NCI-H526 (cell line): ENCODE measurements around the gene TGFB1.
"Not testable (repeated sequence)": the region's sequence is repeated elsewhere in the genome, so short reads cannot be mapped to it uniquely, and the experiment has no call there.

Experiments used
- DNase-seq, 2 experiments: peaks; one replicate each; lab custom pipeline; 2025; lab: John Stamatoyannopoulos, UW

The TGFB1 gene

DNA sequence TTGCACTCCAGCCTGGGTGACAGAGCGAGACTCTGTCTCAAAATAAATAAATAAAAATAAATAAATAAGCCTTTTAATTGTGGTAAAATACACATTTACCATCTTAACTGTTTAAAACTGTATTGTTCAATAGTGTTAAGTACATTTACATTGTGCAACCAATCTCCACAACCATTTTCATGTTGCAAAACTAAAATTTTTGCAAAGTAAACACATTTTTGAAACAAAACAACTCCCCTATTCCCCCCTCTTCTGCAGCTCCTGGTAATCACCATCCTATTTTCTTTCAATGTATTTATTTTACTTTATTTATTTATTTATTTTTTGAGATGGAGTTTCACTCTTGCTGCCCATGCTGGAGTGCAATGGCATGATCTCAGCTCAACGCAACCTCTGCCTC, 16.0 kb upstream of the TGFB1 start:
- DNase-seq = no peak

DNA sequence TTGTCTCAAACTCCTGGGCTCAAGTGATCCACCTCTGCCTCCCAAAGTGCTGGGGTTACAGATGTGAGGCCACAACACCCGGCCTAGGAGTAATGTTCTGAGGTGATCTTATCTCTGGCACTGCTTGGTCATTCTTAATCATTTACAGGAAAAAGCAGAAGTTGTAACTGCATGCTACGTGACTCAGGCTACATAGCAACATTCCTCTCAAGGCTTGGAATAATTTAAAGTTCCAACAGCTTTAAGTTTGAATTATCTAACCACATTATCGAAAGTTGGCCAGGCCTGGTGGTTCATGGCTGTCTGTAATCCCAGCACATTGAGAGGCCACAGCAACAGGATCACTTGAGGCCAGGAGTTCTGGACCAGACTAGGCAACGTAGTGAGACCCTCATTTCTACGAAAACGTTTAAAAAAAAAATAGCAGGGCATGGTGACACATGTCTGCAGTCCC, 14.2 kb upstream of the TGFB1 start:
- no peak for DNase-seq

DNA sequence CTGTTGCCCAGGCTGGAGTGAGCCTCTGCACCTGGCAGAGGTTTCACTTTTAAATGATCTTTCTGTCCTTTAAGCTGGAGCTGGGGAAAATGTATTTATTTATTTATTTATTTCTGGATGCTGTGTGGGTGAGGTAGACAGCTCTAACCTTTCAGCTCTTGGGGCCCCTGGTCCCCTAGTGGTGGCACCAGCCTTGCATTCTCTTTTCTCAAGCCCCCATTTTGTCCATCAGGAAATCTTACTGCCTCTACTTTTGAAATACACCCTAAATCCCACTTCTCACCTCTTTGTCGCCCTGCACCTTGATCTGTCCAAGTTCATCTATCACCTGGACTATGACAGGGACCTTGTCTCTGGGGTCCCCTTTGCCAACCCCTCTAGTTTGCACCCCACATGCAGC, 12.4 kb upstream of the TGFB1 start:
- no peak for DNase-seq

DNA sequence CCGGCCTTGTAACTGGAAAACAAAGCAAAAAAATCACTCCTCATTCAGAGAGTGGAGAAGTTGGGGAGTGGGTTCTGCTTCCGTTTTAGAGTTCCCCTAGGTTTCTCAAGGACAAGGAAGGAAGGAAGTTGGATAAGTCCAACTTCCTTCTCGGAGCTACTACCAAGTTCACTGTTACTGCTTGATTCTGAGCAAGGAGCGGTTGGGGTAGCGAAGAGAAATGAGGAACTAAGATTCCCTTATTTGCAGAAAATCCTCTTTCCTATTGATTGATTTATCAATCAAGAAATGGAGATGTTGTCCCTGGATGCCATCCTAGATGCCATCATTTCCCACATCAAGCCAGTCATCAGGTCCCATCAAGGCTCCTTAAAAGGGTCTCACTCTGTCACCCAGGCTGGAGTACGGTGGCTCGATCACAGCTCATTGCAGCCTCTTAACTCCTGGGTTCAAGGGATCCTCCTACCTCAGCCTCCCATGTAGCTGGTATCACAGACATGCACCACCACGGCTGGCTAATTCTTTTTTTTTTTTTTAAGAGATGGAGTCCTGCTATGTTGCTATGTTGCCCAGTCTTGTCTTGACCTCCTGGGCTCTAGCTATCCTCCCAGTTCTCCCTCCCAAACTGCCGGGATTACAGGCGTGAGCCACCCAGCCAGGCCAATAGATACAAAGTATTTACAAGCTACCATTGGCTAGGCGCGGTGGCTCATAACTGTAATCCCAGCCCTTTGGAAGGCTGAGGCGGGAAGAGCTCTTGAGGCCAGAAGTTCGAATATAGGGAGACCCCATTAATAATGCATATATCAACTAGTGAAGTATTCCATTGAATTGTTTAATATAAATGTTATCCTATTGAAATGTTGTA, 11.0 kb upstream of the TGFB1 start:
- DNase-seq = no peak

DNA sequence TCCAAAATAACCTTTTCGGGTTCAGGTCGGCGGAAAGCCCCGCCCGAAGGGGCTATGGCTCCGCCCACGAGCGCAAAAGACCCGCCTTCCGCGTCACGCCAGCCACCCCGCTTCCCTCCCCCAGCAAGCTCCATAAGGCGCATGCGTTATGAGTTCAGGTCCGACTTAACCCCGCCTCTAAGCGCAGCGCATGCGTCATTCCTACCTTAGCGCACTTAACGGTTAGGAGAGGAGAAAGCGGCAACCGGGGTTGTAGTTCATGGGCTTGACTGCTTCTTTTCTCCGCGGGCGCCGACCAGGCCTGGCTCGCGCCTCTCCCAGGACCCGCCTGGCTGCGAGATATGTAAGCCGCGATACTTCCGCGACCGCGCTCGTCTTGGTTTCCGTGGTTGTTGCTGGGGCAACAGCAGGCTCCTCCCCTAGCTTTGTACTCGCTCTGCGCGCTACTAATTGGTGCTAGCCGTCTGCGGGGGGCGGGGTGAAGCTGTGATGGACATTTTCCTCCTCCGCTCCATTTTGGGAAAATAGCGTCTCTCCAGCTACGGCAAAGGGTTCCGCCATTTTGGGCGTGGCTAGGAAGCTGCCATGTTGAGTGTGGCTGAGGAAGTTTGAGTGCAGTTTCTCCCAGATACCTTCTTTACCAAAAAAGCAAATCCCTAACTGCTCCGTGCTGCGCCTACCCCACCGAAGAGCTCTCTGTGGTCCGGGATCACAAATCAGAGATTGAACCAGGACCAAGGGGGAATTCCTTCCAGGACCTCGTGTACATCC, 10.2 kb upstream of the TGFB1 start, which contains the start of gene B9D2:
Gene B9D2 (minus strand): TSS at position 397 of the 771 bp plus-strand sequence. CDS start 630 bp downstream, outside the sequence.
- peak; percentile 98 to 99 for DNase-seq

DNA sequence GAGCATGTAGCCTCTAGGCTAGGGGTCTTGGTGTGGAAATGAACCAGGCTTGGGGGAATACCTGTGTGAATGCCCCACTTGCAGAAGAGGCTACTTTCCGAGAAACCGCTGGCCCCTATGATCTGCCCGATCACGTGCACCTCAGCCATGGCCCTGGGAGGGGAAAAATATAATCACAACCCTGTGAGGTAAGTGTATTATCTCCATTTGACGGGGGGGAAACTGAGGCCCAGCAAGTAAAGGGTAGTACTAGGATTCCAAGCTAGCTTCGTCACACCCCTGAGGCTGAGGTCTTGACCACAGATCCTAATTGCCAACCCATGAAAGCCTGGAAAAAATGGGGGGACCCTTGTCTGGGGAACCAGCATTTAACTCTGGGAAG, 9.6 kb upstream of the TGFB1 start:
- no peak for DNase-seq

DNA sequence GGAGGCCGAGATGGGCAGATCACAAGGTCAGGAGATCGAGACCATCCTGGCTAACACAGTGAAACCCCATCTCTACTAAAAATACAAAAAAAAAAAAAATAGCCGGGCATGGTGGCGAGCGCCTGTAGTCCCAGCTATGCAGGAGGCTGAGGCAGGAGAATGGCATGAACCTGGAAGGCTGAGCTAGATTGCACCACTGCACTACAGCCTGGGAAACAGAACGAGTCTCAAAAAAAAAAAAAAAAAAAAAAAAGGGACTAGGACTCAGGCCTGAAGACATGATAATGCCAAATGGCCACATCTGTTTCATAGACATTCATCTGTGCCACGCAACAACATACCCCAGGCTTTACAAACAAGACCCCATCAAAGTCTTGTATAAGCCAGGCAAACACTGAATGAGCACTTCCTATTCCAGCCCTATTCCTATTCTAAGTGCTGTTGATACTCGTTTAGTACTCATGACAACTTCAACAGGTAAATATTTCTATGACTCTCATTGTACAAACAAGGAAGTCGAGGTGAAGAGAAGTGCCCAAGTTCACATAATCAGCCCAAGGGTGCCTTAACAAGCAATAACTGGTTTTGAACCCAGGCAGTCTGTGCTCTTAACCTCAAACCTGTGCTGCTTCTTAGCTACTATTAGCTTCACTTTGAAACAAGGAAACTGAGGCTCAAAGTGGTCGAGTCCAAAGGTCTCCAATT, 8.6 kb upstream of the TGFB1 start:
- DNase-seq = no peak

DNA sequence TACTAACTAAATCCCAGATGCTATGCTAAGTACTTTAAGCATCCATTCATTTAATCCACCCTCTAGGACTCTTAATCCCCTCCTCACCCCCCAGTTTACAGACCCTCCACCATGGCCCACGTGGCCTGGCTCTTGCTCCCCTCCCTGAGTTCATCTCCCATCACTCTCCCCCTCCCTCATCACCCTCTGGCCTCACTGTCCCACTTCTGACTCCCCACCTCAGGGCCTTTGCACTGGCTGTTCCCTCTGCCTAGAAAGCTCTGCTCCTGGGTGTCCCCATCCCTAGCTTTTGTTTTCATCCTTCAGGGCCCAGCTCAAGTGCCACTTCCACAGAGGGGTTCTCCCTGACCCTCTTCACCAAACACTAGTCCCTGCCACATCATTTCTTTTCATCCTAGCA, 6.0 kb upstream of the TGFB1 start:
- DNase-seq = no peak

DNA sequence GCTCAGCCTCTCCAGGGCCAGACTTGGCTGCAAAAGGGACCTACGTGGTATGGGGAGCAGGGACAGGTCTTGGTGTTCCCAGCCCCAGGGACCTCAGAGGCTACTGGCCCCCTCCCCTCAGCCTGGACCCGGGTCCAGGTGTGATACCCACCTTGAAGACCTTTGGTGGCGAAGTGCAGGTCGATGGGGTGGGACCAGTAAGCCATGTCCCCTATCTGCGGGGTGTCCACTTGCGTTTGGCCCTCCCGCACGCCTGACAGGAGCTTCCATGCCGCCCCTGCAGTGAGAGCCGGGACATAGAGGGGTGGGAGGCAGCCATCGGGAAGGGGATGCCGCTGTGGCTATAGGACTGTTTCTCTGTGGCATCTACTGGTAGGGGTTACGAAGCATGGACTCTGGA, 4.0 kb upstream of the TGFB1 start:
- DNase-seq = no peak

DNA sequence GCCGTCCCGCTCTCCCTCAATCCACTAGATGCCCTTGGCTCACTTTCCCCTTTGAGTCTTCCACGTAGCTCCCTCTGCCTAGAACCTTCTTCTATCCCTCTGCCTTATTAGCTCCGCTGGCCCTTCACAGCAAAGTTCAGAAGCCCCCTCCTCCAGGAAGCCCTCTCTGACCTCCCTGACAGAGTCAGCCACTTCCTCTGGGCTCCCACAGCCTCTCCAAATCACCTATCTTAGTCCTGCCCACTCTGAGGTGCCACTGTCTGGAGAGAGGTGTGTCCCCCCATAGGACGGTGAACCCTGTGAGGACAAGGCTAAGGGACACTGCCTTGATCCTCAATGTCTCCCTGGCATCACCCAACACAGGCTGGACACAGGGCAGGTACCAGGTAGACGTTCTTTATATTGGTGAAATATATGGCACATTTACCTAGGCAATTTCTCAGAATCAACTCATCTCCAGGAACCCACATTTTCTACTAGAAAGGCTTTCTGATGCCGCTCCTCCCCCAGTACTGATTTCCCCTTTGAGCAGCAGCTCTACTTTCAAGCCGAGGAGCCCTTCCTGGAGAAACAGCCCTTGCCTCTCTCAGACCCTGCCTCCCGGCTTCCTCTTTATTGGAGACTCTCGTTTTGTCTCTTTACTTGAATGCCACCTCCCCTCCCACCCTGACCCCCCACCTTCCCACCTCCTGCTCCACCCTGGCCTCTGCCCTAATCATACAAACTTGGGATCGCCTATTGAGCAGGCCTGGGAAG, 3.4 kb upstream of the TGFB1 start:
- no peak for DNase-seq

DNA sequence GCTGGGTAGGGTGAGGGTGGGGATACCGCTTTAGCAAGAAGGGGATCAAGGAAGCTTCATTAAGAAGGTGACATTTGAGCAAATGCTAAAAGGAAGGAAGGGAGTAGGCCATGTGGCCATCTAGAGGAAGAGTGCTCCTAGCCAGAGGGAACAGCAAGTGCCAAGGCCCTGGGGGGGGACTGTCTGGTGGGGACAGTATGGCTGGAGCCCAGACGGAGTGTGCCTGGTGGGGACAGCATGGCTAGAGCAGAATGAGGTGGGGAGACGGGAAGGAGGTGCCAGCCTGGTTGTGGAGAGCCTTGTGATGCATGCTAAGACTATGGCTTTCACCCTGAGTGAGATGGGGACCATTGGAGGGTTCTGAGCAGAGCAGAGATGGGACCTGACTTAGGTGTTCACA, 2.1 kb upstream of the TGFB1 start:
- DNase-seq = no peak

DNA sequence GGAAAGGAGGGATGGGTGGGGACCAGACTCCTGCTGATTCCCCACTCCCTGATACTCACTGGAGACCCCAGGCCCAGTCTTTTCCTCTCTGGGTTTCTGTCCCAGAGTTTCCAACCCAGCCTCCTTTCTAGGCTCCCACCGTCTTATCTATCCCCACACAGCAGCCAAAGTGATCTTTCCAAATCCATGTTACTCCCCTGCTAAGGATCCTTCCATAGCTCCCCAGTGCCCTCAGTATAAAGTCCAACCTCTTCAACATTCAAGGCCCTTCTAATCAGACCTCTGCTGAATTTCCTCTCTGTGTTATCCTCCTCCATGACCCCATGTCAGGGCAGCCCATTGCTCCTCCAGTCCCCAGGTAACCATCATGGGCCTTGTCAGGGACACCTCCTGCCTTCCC, 1.3 kb upstream of the TGFB1 start:
- DNase-seq = no peak

DNA sequence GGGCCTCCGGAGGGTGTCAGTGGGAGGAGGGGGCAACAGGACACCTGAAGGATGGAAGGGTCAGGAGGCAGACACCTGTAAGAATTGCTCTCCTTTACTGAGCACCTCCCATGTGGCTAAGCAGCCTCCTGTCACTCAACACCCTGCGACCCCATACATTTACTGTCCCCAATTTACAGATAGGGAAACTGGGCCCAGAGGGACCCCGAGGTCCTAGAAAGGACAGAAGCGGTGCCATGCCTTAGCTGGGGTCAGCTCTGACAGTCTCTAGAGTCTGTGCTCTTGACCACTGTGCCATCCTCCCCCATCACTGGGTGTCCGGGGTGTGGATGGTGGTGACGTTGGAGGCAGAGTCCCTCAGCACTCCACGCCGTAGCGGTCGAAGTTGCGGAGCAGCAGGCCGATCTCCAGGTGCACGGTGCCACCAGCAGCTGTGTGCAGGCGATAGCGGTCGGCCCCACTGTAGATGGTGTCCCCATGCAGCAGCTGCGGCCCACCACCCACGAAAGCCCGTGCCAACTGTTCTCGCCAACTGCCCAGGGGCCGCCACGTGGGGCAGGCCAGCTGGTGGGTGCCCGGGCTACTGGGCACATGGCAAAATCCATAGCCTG, 726 bp upstream of the TGFB1 start:
- no peak for DNase-seq

DNA sequence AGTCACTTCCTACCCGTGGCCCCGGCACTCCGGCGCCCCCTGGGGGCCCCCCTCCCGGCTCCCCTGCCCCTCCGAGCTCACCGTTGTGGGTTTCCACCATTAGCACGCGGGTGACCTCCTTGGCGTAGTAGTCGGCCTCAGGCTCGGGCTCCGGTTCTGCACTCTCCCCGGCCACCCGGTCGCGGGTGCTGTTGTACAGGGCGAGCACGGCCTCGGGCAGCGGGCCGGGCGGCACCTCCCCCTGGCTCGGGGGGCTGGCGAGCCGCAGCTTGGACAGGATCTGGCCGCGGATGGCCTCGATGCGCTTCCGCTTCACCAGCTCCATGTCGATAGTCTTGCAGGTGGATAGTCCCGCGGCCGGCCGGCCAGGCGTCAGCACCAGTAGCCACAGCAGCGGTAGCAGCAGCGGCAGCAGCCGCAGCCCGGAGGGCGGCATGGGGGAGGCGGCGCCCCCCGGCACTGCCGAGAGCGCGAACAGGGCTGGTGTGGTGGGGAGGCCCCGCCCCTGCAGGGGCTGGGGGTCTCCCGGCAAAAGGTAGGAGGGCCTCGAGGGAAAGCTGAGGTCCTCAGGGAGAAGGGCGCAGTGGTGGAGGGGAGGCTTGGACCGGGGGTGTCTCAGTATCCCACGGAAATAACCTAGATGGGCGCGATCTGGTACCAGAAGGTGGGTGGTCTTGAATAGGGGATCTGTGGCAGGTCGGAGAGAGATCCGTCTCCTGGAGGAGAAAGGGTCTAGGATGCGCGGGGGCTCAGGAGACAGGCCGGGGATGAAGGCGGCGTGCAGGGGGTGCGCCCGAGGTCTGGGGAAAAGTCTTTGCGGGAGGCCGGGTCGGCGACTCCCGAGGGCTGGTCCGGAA, 885 bp downstream of the TGFB1 start:
- peak in 1 of 2 experiments; percentile 73 for DNase-seq

DNA sequence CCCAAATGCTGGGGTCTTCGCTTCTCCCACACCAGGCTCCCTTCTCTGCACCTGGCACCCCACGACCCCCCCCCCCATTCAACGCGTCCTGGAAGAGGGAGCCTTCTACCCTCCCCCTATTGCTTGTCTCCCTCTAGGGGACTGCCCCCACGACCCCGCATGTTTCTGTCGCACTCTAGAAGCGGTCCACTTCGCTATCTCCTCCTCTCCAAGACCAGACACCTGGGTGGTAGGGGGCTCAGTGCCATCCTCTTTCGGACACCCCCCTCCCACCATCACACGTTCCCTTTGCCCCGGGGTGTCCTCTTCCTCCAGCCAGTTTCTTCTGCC, 1.5 kb downstream of the TGFB1 start:
- DNase-seq = no peak

DNA sequence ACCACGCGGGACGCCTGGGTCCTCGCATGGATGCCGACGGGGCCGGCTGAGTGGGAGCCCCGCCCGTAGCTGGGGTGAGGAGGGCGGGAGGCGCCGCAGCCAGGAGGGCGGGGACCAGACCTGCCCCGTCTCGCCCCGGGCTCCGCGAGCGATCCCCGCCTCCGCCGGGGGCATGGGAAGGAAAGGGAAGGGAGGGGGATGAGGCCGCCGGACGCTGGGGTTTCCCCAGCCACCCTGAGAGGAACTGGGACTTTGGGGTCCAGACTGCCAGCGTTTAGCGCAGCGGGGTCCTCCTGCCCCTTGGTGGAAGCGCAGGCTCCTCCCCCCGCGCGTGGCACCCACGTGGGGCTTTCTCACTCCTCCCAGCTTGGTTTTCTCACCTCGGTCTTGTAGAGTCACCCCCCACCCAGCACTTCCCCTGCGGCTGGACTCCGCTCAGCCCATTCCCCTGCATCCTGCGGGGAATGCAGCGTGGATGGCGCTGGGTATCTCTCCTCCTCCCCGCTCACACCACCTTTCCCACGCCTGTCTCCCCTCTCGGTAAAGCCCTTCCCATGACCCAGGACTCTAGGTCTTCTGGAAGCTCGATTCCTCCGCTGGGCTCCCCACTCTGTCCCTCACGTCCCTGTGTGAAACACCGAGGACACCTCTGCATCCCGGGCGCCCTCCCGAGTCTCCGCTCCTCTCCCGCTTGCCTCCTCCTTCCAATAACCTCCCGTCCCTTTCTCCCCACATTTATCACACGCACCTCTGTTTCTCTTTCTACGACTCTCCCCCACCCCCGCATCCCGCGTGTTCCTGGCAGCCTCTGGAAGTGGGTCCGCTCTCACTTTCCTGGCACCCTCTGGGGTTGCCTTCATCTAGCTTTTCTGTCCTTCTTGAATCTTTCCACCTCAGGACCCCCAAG, 2.1 kb downstream of the TGFB1 start:
- DNase-seq = peak in 1 of 2 experiments; percentile 42

DNA sequence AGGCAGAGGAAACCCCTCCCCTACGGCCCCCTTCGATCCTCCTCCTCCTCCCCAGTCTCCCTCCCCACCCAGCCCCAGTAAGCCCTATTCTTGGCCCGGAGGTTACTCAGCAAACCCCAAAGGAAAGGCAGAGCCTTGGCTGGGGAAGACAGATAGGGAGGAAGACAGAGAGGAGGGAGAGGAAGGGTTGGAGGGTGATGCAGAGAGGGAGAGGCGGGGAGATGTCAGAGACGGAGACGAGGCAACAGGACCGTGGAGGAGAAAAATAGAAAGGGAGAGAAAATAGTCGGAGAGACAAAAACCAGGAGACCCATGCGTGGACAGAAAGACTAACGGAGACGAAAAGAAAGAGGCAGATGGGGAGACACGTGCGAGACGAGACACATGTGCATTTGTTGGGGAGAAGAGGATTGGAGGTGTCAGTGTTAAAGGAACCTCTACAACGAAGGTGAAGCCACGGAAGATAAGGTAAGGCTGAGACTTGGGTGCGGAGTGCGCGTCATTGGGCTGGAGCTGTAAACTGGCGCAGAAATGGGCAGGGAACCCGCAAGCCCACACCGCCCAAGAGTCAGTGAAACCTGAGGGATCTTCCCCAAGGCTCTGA, 2.9 kb downstream of the TGFB1 start:
- DNase-seq = no peak

DNA sequence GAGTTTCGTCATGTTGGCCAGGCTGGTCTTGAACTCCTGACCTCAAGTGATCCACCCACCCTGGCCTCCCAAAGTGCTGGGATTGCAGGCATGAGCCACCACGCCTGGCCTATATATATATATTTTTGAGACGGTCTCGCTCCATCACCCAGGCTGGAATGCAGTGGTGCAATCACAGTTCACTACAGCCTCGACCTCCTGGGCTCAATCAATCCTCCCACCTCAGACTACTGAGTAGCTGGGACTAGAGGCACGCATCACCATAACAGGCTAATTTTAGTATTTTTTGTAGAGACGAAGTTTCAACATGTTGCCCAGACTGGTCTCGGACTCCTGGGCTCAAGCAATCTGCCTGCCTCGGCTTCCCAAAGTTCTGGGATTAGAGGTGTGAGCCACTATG, 6.8 kb downstream of the TGFB1 start:
- DNase-seq = not testable (repeated sequence)

DNA sequence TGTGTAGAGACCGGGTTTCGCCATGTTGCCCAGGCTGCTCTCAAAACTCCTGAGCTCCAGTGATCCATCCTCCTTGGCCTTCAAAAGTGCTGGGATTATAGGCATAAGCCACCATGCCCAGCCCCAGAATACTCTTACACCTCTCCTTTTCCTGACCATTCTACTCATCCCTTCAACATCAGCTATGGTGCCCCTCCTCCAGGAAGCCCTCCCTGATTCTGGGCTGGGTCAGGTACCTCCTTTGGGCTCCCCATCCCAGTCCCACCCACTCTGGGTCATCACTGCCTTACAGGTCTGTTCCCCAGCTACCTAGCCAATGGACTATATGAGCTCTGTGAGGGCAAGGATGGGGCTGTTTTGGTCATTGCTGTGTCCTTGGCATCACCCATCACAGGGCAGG, 9.6 kb downstream of the TGFB1 start:
- no peak for DNase-seq
